ENCODE measurements around the gene C4B. TPM values are rescaled to one million over a fixed set of nuclear protein-coding genes. Genes with fewer than 3 reads are reported as not detected.
"Not testable (repeated sequence)": the region's sequence is repeated elsewhere in the genome, so short reads cannot be mapped to it uniquely, and the experiment has no call there.

Gene C4B
- total RNA-seq, 2 experiments from 2014 or later = 3.0 to 4.0 TPM

- Histone ChIP-seq H3K4me1 (ENCODE audit: insufficient read depth, low read length) (peaks cover 9% of the 10 kb centered on the region), H3K36me3 (ENCODE audit: insufficient read depth, low read length) (no peaks in the 10 kb centered on the region), H3K4me3 (ENCODE audit: low read length) (no peak overlapping the region), H3K27ac (ENCODE audit: low read depth in 1 of 2, low read length in 2 of 2) (no peak overlapping the region), H3K9me3 (ENCODE audit: control insufficient read depth in 1 of 2, insufficient read depth in 1 of 2, low read length in 2 of 2) (no peaks in the 10 kb centered on the region), H3K27me3 (ENCODE audit: control insufficient read depth in 1 of 2, insufficient read depth in 2 of 2, low read length in 2 of 2) (no peaks in the 10 kb centered on the region)
- Mint-ChIP-seq H3K9me3 (no peaks in the 10 kb centered on the region), H3K36me3 (ENCODE audit: low read depth) (no peaks in the 10 kb centered on the region), H3K4me3 (no peak overlapping the region), H3K27me3 (no peaks in the 10 kb centered on the region), H3K4me1 (ENCODE audit: low read depth) (peaks cover 5% of the 10 kb centered on the region), H3K27ac (no peak overlapping the region)
- TF ChIP-seq, protein P1, sequence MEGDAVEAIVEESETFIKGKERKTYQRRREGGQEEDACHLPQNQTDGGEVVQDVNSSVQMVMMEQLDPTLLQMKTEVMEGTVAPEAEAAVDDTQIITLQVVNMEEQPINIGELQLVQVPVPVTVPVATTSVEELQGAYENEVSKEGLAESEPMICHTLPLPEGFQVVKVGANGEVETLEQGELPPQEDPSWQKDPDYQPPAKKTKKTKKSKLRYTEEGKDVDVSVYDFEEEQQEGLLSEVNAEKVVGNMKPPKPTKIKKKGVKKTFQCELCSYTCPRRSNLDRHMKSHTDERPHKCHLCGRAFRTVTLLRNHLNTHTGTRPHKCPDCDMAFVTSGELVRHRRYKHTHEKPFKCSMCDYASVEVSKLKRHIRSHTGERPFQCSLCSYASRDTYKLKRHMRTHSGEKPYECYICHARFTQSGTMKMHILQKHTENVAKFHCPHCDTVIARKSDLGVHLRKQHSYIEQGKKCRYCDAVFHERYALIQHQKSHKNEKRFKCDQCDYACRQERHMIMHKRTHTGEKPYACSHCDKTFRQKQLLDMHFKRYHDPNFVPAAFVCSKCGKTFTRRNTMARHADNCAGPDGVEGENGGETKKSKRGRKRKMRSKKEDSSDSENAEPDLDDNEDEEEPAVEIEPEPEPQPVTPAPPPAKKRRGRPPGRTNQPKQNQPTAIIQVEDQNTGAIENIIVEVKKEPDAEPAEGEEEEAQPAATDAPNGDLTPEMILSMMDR (IDR thresholded peaks at IDR 0.05) = no peak
- intact Hi-C loops (cut with DNase I, micrococcal nuclease) = no loop called here
- ChIA-PET POLR2A (no interaction called here), CTCF (no interaction called here)
- ATAC-seq (ENCODE audit: poor library complexity) = no peak
- no peak for DNase-seq
Observed at GRCh38 chr6:32050562-32050961, 36.0 kb downstream of the C4B start.

- H3K27ac ChIP-seq (ENCODE audit: low read depth in 1 of 2, low read length in 2 of 2); CTCF ChIA-PET; H3K9me3 ChIP-seq (ENCODE audit: control insufficient read depth in 1 of 2, insufficient read depth in 1 of 2, low read length in 2 of 2); H3K27me3 ChIP-seq (ENCODE audit: control insufficient read depth in 1 of 2, insufficient read depth in 2 of 2, low read length in 2 of 2); H3K4me3 Mint-ChIP-seq; ATAC-seq (ENCODE audit: poor library complexity); H3K4me1 Mint-ChIP-seq (ENCODE audit: low read depth); H3K9me3 Mint-ChIP-seq; POLR2A ChIA-PET; H3K36me3 ChIP-seq (ENCODE audit: insufficient read depth, low read length); DNase-seq; H3K27ac Mint-ChIP-seq; H3K27me3 Mint-ChIP-seq; H3K4me3 ChIP-seq (ENCODE audit: low read length); intact Hi-C loops (cut with DNase I, micrococcal nuclease); H3K4me1 ChIP-seq (ENCODE audit: insufficient read depth, low read length); H3K36me3 Mint-ChIP-seq (ENCODE audit: low read depth): not testable (repeated sequence)
Observed at GRCh38 chr6:32052626-32053025, 38.0 kb downstream of the C4B start.

GRCh38 chr6:32053314-32053713, 38.7 kb downstream of the C4B start:
- H3K27ac ChIP-seq (ENCODE audit: low read depth in 1 of 2, low read length in 2 of 2); H3K27me3 Mint-ChIP-seq; H3K27ac Mint-ChIP-seq; intact Hi-C loops (cut with DNase I, micrococcal nuclease); H3K36me3 Mint-ChIP-seq (ENCODE audit: low read depth); H3K4me3 ChIP-seq (ENCODE audit: low read length); H3K4me1 Mint-ChIP-seq (ENCODE audit: low read depth); H3K36me3 ChIP-seq (ENCODE audit: insufficient read depth, low read length); H3K4me1 ChIP-seq (ENCODE audit: insufficient read depth, low read length); CTCF ChIA-PET; H3K27me3 ChIP-seq (ENCODE audit: control insufficient read depth in 1 of 2, insufficient read depth in 2 of 2, low read length in 2 of 2); POLR2A ChIA-PET; H3K9me3 Mint-ChIP-seq; ATAC-seq (ENCODE audit: poor library complexity); DNase-seq; H3K4me3 Mint-ChIP-seq; H3K9me3 ChIP-seq (ENCODE audit: control insufficient read depth in 1 of 2, insufficient read depth in 1 of 2, low read length in 2 of 2): not testable (repeated sequence)

DNA sequence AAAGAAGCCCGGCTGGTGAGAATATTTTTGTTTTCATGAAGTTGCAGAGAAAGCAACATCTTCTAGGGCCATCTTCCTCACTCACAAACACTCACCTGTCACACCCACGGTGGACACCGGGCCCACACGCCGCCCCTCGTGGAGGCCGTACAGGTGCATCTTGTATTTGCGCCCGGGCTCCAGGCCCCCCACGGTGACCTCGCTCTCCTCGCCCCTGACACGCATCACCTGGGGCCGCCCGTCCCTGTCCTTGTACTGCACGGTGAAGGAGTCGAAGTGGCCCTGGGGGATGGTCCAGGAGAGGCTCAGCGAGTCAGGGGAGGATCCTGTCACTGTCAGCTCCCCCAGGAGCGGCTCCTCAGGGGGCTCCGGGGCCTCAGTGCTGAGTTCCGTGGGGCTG, 41.2 kb downstream of the C4B start:
- H3K9me3 ChIP-seq (ENCODE audit: control insufficient read depth in 1 of 2, insufficient read depth in 1 of 2, low read length in 2 of 2); CTCF ChIA-PET; DNase-seq; H3K36me3 Mint-ChIP-seq (ENCODE audit: low read depth); POLR2A ChIA-PET; H3K27me3 Mint-ChIP-seq; H3K4me3 Mint-ChIP-seq; H3K4me1 Mint-ChIP-seq (ENCODE audit: low read depth); ATAC-seq (ENCODE audit: poor library complexity); H3K27me3 ChIP-seq (ENCODE audit: control insufficient read depth in 1 of 2, insufficient read depth in 2 of 2, low read length in 2 of 2); intact Hi-C loops (cut with DNase I, micrococcal nuclease); H3K4me3 ChIP-seq (ENCODE audit: low read length); H3K27ac Mint-ChIP-seq; H3K36me3 ChIP-seq (ENCODE audit: insufficient read depth, low read length); H3K9me3 Mint-ChIP-seq; H3K4me1 ChIP-seq (ENCODE audit: insufficient read depth, low read length); H3K27ac ChIP-seq (ENCODE audit: low read depth in 1 of 2, low read length in 2 of 2): not testable (repeated sequence)

DNA sequence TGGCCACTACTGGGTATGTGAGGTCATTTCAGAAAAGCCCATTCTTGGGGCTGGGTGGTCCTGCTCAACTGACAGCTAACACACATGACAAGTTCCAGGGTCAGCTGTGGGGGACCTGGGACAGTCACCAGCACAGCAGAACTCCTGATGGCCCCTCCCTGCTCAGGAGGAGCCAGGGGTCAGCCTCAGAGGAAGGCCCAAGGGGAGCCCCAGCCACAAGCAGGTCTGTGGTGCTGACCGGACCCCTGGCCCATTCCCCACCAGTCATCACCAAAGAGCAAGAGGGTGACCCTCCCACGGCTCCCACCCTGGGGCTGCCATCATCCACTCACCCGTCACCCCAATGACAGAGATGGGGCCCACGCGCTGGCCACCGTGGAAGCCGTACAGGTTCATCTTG, 41.7 kb downstream of the C4B start:
- CTCF ChIA-PET = no interaction called here
- no peaks in the 10 kb centered on the region for H3K9me3 Mint-ChIP-seq
- no peaks in the 10 kb centered on the region for H3K4me1 ChIP-seq (ENCODE audit: insufficient read depth, low read length)
- no peaks in the 10 kb centered on the region for H3K27me3 ChIP-seq (ENCODE audit: control insufficient read depth in 1 of 2, insufficient read depth in 2 of 2, low read length in 2 of 2)
- ATAC-seq (ENCODE audit: poor library complexity) = no peak
- no peak overlapping the region for H3K4me3 Mint-ChIP-seq
- H3K4me1 Mint-ChIP-seq (ENCODE audit: low read depth) = no peaks in the 10 kb centered on the region
- no peaks in the 10 kb centered on the region for H3K9me3 ChIP-seq (ENCODE audit: control insufficient read depth in 1 of 2, insufficient read depth in 1 of 2, low read length in 2 of 2)
- POLR2A ChIA-PET = no interaction called here
- no peaks in the 10 kb centered on the region for H3K36me3 Mint-ChIP-seq (ENCODE audit: low read depth)
- intact Hi-C loops (cut with DNase I, micrococcal nuclease) = no loop called here
- H3K36me3 ChIP-seq (ENCODE audit: insufficient read depth, low read length) = no peaks in the 10 kb centered on the region
- no peak for DNase-seq
- no peak overlapping the region for H3K4me3 ChIP-seq (ENCODE audit: low read length)
- H3K27ac ChIP-seq (ENCODE audit: low read depth in 1 of 2, low read length in 2 of 2) = no peak overlapping the region
- TF ChIP-seq, protein P1 (IDR thresholded peaks at IDR 0.05) = no peak
- no peaks in the 10 kb centered on the region for H3K27me3 Mint-ChIP-seq
- no peak overlapping the region for H3K27ac Mint-ChIP-seq
